PC-9 (cell line): ENCODE data around the gene CAMTA1. TPM values are rescaled to one million over a fixed set of nuclear protein-coding genes. Genes with fewer than 3 reads are reported as not detected.
"Not testable (repeated sequence)": the region's sequence is repeated elsewhere in the genome, so short reads cannot be mapped to it uniquely, and the experiment has no call there.

Source experiments
- BruUV-seq: library from RNA; stranded (reverse); fragments of 400-500 nt; replicated peaks from 2 replicates; lab custom pipeline; 2021; lab: Mats Ljungman, UMichigan
- CTCF ChIA-PET: fragments of 300-600 bp; sonication (Branson Sonifier 250); formaldehyde crosslinking; loops from one replicate; lab custom pipeline; 2022; ENCODE audit warnings: antibody characterized with exemption; lab: Charles Lee
- POLR2A ChIA-PET: fragments of 300-600 bp; sonication (Branson Sonifier 250); formaldehyde crosslinking; loops from one replicate; lab custom pipeline; 2022; ENCODE audit warnings: antibody characterized with exemption; ENCODE audit not compliant: unreplicated experiment; lab: Charles Lee
- DNase-seq, 2 experiments: peaks; one replicate each; pipeline versions ENCODE4 v3.0.0 to v3.0.0-alpha.2; 2015 to 2022; ENCODE audit warnings: mixed read lengths in 1 of 2
- H2AFZ ChIP-seq: fragments of 200-600 bp; sonication (generic); 2 replicates; pipeline ENCODE4 v1.8.1; 2017; ENCODE audit warnings: antibody characterized with exemption
- H3F3A ChIP-seq: fragments of 200-600 bp; sonication (generic); 2 replicates; pipeline ENCODE4 v1.8.1; 2017; ENCODE audit warnings: antibody characterized with exemption, mild to moderate bottlenecking, low read depth; ENCODE audit not compliant: insufficient read depth
- H3K27ac ChIP-seq: fragments of 200-600 bp; sonication (generic); 2 replicates; pipeline ENCODE4 v1.6.1; 2016; ENCODE audit warnings: mixed run types
- H3K27me3 ChIP-seq: fragments of 200-600 bp; sonication (generic); 2 replicates; pipeline ENCODE4 v1.6.1; 2016; ENCODE audit warnings: low read depth, mixed run types; ENCODE audit not compliant: insufficient read depth
- H3K36me3 ChIP-seq: fragments of 200-600 bp; sonication (generic); 2 replicates; pipeline ENCODE4 v1.6.1; 2016; ENCODE audit warnings: low read depth, mixed run types
- H3K4me1 ChIP-seq: fragments of 200-600 bp; sonication (generic); replicated peaks from 2 replicates; pipeline ENCODE4 v1.6.1; 2016; ENCODE audit warnings: mixed run types; ENCODE audit not compliant: insufficient read depth
- H3K4me2 ChIP-seq: fragments of 200-600 bp; sonication (generic); 2 replicates; pipeline ENCODE4 v1.6.1; 2017; ENCODE audit warnings: mixed run types
- H3K4me3 ChIP-seq: fragments of 200-600 bp; sonication (generic); 2 replicates; pipeline ENCODE4 v1.6.1; 2016; ENCODE audit warnings: mixed run types
- H3K79me2 ChIP-seq: fragments of 200-600 bp; sonication (generic); 2 replicates; pipeline ENCODE4 v1.6.1; 2017; ENCODE audit warnings: low read depth, mixed run types
- H3K9me2 ChIP-seq: fragments of 200-600 bp; sonication (generic); 2 replicates; pipeline ENCODE4 v1.8.1; 2017; ENCODE audit warnings: mild to moderate bottlenecking; ENCODE audit not compliant: insufficient read depth
- H3K9me3 ChIP-seq: fragments of 200-600 bp; sonication (generic); 2 replicates; pipeline ENCODE4 v1.8.1; 2016; ENCODE audit warnings: low read depth; ENCODE audit not compliant: insufficient read depth
- H4K20me1 ChIP-seq: fragments of 200-600 bp; sonication (generic); 2 replicates; pipeline ENCODE4 v1.8.1; 2017; ENCODE audit not compliant: insufficient read depth
- EZH2 ChIP-seq: fragments of 200-600 bp; sonication (generic); IDR thresholded peaks from 2 replicates; pipeline ENCODE4 v1.8.0; 2017; ENCODE audit warnings: antibody characterized with exemption, low read depth
- intact Hi-C: fragments of 100-400 bp; cut with micrococcal nuclease; formaldehyde crosslinking; loops from one replicate; pipeline ENCODE4 v1.10.0; 2022; ENCODE audit not compliant: unreplicated experiment
- total RNA-seq: library from RNA; stranded (reverse); gene quantifications from 2 replicates; pipeline ENCODE4 v1.2.3, GENCODE V29; 2021
- TF ChIP-seq, protein P1 (sequence below): fragments of 200-600 bp; sonication (generic); conservative IDR thresholded peaks from 2 replicates; pipeline ENCODE4 v1.6.1; 2017; ENCODE audit warnings: mixed run types, antibody characterized with exemption, mild to moderate bottlenecking, moderate library complexity

The CAMTA1 gene
- total RNA-seq, 1 experiment from 2014 or later, result 72.3 TPM

DNA sequence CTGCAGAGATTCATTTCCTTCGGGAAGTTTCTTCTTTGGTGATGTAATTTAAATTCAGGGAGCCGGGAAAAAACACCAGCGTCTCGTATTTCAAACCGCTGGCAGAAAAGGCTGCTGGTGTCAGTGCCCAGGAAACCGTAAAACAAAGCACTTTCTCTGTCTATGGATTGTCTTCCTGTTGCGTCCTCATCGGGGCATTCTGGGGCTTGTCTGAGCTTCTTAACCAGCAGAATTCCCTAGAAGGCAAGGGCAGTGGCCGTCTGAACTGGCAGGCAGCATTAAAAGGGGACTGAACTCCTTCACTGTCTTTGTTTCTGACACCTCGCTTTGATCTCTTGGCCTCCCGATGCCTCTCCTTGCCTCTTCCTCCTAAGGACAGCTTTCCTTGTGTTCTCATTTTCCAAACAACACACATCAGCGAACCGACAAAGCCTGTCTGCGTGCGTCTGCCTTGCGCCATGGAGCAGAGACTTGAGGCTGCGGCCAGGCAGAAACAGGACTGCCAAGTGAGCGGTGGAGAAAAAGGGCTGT, 594.3 kb downstream of the CAMTA1 start:
- no peaks in the 10 kb centered on the region for H3K36me3 ChIP-seq
- no peaks in the 10 kb centered on the region for H3F3A ChIP-seq
- ChIA-PET POLR2A (no interaction called here), CTCF (no interaction called here)
- H3K9me3 ChIP-seq, result no peaks in the 10 kb centered on the region
- H3K79me2 ChIP-seq, result no peaks in the 10 kb centered on the region
- TF ChIP-seq, protein P1, sequence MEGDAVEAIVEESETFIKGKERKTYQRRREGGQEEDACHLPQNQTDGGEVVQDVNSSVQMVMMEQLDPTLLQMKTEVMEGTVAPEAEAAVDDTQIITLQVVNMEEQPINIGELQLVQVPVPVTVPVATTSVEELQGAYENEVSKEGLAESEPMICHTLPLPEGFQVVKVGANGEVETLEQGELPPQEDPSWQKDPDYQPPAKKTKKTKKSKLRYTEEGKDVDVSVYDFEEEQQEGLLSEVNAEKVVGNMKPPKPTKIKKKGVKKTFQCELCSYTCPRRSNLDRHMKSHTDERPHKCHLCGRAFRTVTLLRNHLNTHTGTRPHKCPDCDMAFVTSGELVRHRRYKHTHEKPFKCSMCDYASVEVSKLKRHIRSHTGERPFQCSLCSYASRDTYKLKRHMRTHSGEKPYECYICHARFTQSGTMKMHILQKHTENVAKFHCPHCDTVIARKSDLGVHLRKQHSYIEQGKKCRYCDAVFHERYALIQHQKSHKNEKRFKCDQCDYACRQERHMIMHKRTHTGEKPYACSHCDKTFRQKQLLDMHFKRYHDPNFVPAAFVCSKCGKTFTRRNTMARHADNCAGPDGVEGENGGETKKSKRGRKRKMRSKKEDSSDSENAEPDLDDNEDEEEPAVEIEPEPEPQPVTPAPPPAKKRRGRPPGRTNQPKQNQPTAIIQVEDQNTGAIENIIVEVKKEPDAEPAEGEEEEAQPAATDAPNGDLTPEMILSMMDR, result no peak
- TF ChIP-seq EZH2, result no peak
- no peak overlapping the region for H3K4me2 ChIP-seq
- H3K4me1 ChIP-seq, result no peaks in the 10 kb centered on the region
- H3K27me3 ChIP-seq, result peaks cover 59% of the 10 kb centered on the region
- BruUV-seq, result no TSS peak
- H4K20me1 ChIP-seq, result no peaks in the 10 kb centered on the region
- intact Hi-C loops, result no loop called here
- no peaks in the 10 kb centered on the region for H3K9me2 ChIP-seq
- H3K4me3 ChIP-seq, result no peak overlapping the region
- H3K27ac ChIP-seq, result no peak overlapping the region
- no peak for DNase-seq
- H2AFZ ChIP-seq, result no peak overlapping the region

DNA sequence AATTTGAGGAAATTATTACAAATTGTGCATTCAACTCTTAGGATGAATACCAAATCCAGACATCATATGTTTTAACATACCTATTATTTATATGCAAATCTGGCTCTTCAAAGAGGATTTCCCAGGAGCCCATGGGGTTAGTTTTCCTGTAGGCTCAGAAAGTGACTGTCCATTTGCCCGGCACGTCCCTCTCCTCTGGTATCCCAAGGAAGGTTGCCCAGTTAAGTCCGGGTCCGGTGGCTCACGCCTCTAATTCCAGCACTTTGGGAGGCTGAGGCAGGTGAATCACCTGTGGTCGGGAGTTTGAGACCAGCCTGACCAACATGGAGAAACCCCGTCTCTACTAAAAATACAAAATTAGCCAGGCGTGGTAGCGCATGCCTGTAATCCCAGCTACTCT, 594.8 kb downstream of the CAMTA1 start:
- CTCF ChIA-PET, H3K4me1 ChIP-seq, intact Hi-C loops, DNase-seq, H2AFZ ChIP-seq, H3K4me3 ChIP-seq, H3K4me2 ChIP-seq, H3K27ac ChIP-seq, POLR2A ChIA-PET, H3F3A ChIP-seq, H3K9me3 ChIP-seq, H3K36me3 ChIP-seq, H3K9me2 ChIP-seq, H4K20me1 ChIP-seq, BruUV-seq, H3K79me2 ChIP-seq: not testable (repeated sequence)
- H3K27me3 ChIP-seq, result peaks cover 53% of the 10 kb centered on the region

DNA sequence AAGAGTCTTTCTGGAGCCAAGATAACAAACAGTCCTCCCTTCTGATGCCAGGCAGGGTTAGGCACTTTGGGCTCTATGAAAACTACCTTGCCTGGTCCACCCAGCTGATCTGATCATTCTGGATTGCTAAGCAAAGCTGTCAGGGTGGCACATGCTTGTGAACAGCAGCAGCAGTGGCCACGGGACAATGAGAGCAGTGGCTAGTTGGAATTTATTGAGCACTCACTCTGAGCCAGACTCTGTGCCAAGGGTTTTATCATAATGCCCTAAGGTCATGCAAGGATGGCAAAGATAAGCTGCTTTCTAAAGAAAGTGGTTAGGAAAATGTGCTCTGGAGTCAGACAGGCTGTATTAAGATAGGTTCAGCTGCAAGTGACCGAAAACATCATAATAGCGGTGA, 595.5 kb downstream of the CAMTA1 start:
- Histone ChIP-seq H3F3A (no peaks in the 10 kb centered on the region), H3K4me3 (no peak overlapping the region), H3K27ac (no peak overlapping the region), H3K4me1 (no peaks in the 10 kb centered on the region), H3K79me2 (no peaks in the 10 kb centered on the region), H3K27me3 (peaks cover 57% of the 10 kb centered on the region), H3K36me3 (no peaks in the 10 kb centered on the region), H3K9me2 (no peaks in the 10 kb centered on the region), H3K4me2 (no peak overlapping the region), H3K9me3 (no peaks in the 10 kb centered on the region), H4K20me1 (no peaks in the 10 kb centered on the region), H2AFZ (no peak overlapping the region)
- ChIA-PET CTCF (no interaction called here), POLR2A (no interaction called here)
- no TSS peak for BruUV-seq
- TF ChIP-seq EZH2, result no peak
- TF ChIP-seq, protein P1, result no peak
- DNase-seq, result no peak
- intact Hi-C loops, result no loop called here

DNA sequence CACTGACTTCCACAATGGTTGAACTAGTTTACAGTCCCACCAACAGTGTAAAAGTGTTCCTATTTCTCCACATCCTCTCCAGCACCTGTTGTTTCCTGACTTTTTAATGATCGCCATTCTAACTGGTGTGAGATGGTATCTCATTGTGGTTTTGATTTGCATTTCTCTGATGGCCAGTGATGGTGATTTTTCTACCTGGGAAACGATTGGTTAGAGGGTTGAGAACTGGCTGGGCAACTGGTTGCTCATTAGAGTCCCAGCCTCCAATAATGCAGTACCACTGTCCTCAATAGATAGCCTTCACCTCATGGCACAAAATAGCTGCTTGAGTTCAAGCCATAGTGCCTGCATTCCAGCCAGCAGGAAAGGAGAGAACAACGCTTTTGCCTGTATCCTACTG, 596.5 kb downstream of the CAMTA1 start:
- H3K79me2 ChIP-seq, H3K9me2 ChIP-seq, POLR2A ChIA-PET, DNase-seq, H3K9me3 ChIP-seq, H3K4me1 ChIP-seq, H3K27ac ChIP-seq, CTCF ChIA-PET, H3K4me3 ChIP-seq, intact Hi-C loops, H3F3A ChIP-seq, H3K36me3 ChIP-seq, BruUV-seq, H4K20me1 ChIP-seq, H2AFZ ChIP-seq, H3K4me2 ChIP-seq: not testable (repeated sequence)
- H3K27me3 ChIP-seq, result peaks cover 60% of the 10 kb centered on the region
